Activated B cell treated with CpG ODN at 0.5 μM for 24 hours (primary cell): ENCODE data around the gene ASAP3. TPM values are rescaled to one million over a fixed set of nuclear protein-coding genes. Genes with fewer than 3 reads are reported as not detected.
"Not testable (repeated sequence)": the region's sequence is repeated elsewhere in the genome, so short reads cannot be mapped to it uniquely, and the experiment has no call there.

Experiments
- ATAC-seq: fragments of 200-7000 bp; cut with Tn5 transposase; one replicate; pipeline ENCODE4 v1.10.0; 2021; ENCODE audit warnings: low read depth, mild to moderate bottlenecking, moderate library complexity
- CTCF ChIA-PET: fragments of 350-600 bp; sonication (Branson Sonifier 250); formaldehyde crosslinking; loops from one replicate; lab custom pipeline; 2021; ENCODE audit warnings: antibody characterized with exemption; lab: Charles Lee
- POLR2A ChIA-PET: fragments of 350-600 bp; sonication (Branson Sonifier 250); formaldehyde crosslinking; loops from one replicate; lab custom pipeline; 2021; ENCODE audit warnings: antibody characterized with exemption; lab: Charles Lee
- DNase-seq: peaks from one replicate; pipeline ENCODE4 v3.0.0; 2022
- H3K27ac Mint-ChIP-seq: one replicate; pipeline ENCODE4 v1.8.0; 2020; ENCODE audit warnings: mixed read lengths
- H3K27me3 Mint-ChIP-seq: one replicate; pipeline ENCODE4 v1.8.0; 2021; ENCODE audit warnings: mixed read lengths
- H3K36me3 Mint-ChIP-seq: one replicate; pipeline ENCODE4 v1.8.0; 2021; ENCODE audit warnings: low read depth, mixed read lengths
- H3K4me1 Mint-ChIP-seq: one replicate; pipeline ENCODE4 v1.8.0; 2021; ENCODE audit warnings: mixed read lengths
- H3K4me3 Mint-ChIP-seq: one replicate; pipeline ENCODE4 v1.8.0; 2020; ENCODE audit warnings: mild to moderate bottlenecking, mixed read lengths
- H3K9me3 Mint-ChIP-seq: one replicate; pipeline ENCODE4 v1.8.0; 2020; ENCODE audit warnings: mixed read lengths
- CTCF ChIP-seq: fragments of 200-600 bp; IDR thresholded peaks from one replicate; pipeline ENCODE4 v1.8.0; 2022; ENCODE audit warnings: antibody characterized with exemption, mild to moderate bottlenecking
- intact Hi-C: fragments of 100-400 bp; cut with micrococcal nuclease; formaldehyde crosslinking; loops from one replicate; pipeline ENCODE4 v1.15.1; 2024
- total RNA-seq: library from RNA; stranded (reverse); gene quantifications from 2 replicates; pipeline ENCODE4 v1.2.3, GENCODE V29; 2022

The ASAP3 gene
- total RNA-seq, 1 donor from 2014 or later: 3.1 TPM

- no peak for TF ChIP-seq CTCF
- intact Hi-C loops: no loop called here
- ATAC-seq (no peak), DNase-seq (no peak)
- H3K27ac Mint-ChIP-seq: no peak overlapping the region
- POLR2A ChIA-PET: no interaction called here
- H3K4me1 Mint-ChIP-seq: peaks cover 4% of the 10 kb centered on the region
- no peak overlapping the region for H3K4me3 Mint-ChIP-seq
- peaks cover 3% of the 10 kb centered on the region for H3K27me3 Mint-ChIP-seq
- H3K9me3 Mint-ChIP-seq: no peaks in the 10 kb centered on the region
- CTCF ChIA-PET: no interaction called here
- no peaks in the 10 kb centered on the region for H3K36me3 Mint-ChIP-seq
These were observed 99.5 kb downstream of the ASAP3 start for GRCh38 chr1:23384312-23385058.

GRCh38 chr1:23383577-23384311 lies 100.2 kb downstream of the ASAP3 start:
- no peak for ATAC-seq
- intact Hi-C loops: no loop called here
- Mint-ChIP-seq H3K4me3 (no peak overlapping the region), H3K27me3 (peaks cover 3% of the 10 kb centered on the region), H3K4me1 (peaks cover 4% of the 10 kb centered on the region), H3K27ac (no peak overlapping the region), H3K36me3 (no peaks in the 10 kb centered on the region), H3K9me3 (no peaks in the 10 kb centered on the region)
- DNase-seq: no peak
- no peak for TF ChIP-seq CTCF
- ChIA-PET POLR2A (no interaction called here), CTCF (no interaction called here)

- no peaks in the 10 kb centered on the region for H3K36me3 Mint-ChIP-seq
- intact Hi-C loops: no loop called here
- H3K9me3 Mint-ChIP-seq: no peaks in the 10 kb centered on the region
- no peak overlapping the region for H3K27ac Mint-ChIP-seq
- ATAC-seq: no peak
- peaks cover 8% of the 10 kb centered on the region for H3K4me1 Mint-ChIP-seq
- ChIA-PET POLR2A (interaction anchor here (0.9 kb wide), 1 partner anchor 37 kb away, joined by 3 read pairs; the partner anchor contains the start of gene HNRNPR), CTCF (no interaction called here)
- H3K4me3 Mint-ChIP-seq: no peak overlapping the region
- no peak for DNase-seq
- no peak for TF ChIP-seq CTCF
- no peaks in the 10 kb centered on the region for H3K27me3 Mint-ChIP-seq
These were observed 102.6 kb downstream of the ASAP3 start for GRCh38 chr1:23381233-23381885.

GRCh38 chr1:23380719-23381118 lies 103.3 kb downstream of the ASAP3 start:
- CTCF ChIA-PET: no interaction called here
- no peak for TF ChIP-seq CTCF
- Mint-ChIP-seq H3K9me3 (no peaks in the 10 kb centered on the region), H3K27ac (no peak overlapping the region), H3K27me3 (no peaks in the 10 kb centered on the region), H3K4me3 (no peak overlapping the region), H3K36me3 (no peaks in the 10 kb centered on the region), H3K4me1 (peaks cover 8% of the 10 kb centered on the region)
- POLR2A ChIA-PET: no interaction called here
- intact Hi-C loops: no loop called here
- ATAC-seq (no peak), DNase-seq (no peak)

GRCh38 chr1:23380236-23380635 lies 103.7 kb downstream of the ASAP3 start:
- H3K36me3 Mint-ChIP-seq, DNase-seq, H3K9me3 Mint-ChIP-seq, intact Hi-C loops, H3K4me1 Mint-ChIP-seq, ATAC-seq, H3K27me3 Mint-ChIP-seq, H3K4me3 Mint-ChIP-seq, CTCF ChIA-PET, H3K27ac Mint-ChIP-seq: not testable (repeated sequence)
- POLR2A ChIA-PET: interaction anchor here (0.5 kb wide), 1 partner anchor 36 kb away, joined by 3 read pairs; the partner anchor contains the start of gene HNRNPR

Other genes with a start within 250 kb of the ASAP3 start
- 171 and 172 TPM in 2 replicates for gene HNRNPR, start 139.9 kb downstream of the ASAP3 start, total RNA-seq
- 5.1 and 5.6 TPM in 2 replicates for gene ZNF436, start 114.3 kb downstream of the ASAP3 start, total RNA-seq
- gene TCEA3, start 59.4 kb downstream of the ASAP3 start, total RNA-seq: not detected in 2 replicates
- gene E2F2, start 47.1 kb upstream of the ASAP3 start, total RNA-seq: 2.4 and 3.4 TPM in 2 replicates
- gene ID3, start 75.3 kb upstream of the ASAP3 start, total RNA-seq: 195 and 205 TPM in 2 replicates
- 1,956 and 2,021 TPM in 2 replicates for gene RPL11, start 207.6 kb upstream of the ASAP3 start, total RNA-seq